NT2/D1 (cell line): ENCODE results near the gene MRPL37.

ENCODE experiments used
- SUZ12 ChIP-seq: IDR thresholded peaks from 2 replicates; pipeline ENCODE4 v1.6.1; 2011; ENCODE audit not compliant: insufficient read length, insufficient read depth; ENCODE audit errors: extremely low read depth
- YY1 ChIP-seq: IDR thresholded peaks from 2 replicates; pipeline ENCODE4 v1.6.1; 2011; ENCODE audit not compliant: insufficient read length, insufficient read depth

- TF ChIP-seq YY1 (no peak), SUZ12 (no peak)
Measured at GRCh38 chr1:54266195-54266594, 66.2 kb downstream of the MRPL37 start.
